GM21619 (cell line): ENCODE measurements around the gene MDM2.

ENCODE experiments used
- ATAC-seq: cut with Tn5 transposase; IDR thresholded peaks from one replicate; pipeline ENCODE4 v1.9.1; 2021; ENCODE audit not compliant: unreplicated experiment

The MDM2 gene

DNA sequence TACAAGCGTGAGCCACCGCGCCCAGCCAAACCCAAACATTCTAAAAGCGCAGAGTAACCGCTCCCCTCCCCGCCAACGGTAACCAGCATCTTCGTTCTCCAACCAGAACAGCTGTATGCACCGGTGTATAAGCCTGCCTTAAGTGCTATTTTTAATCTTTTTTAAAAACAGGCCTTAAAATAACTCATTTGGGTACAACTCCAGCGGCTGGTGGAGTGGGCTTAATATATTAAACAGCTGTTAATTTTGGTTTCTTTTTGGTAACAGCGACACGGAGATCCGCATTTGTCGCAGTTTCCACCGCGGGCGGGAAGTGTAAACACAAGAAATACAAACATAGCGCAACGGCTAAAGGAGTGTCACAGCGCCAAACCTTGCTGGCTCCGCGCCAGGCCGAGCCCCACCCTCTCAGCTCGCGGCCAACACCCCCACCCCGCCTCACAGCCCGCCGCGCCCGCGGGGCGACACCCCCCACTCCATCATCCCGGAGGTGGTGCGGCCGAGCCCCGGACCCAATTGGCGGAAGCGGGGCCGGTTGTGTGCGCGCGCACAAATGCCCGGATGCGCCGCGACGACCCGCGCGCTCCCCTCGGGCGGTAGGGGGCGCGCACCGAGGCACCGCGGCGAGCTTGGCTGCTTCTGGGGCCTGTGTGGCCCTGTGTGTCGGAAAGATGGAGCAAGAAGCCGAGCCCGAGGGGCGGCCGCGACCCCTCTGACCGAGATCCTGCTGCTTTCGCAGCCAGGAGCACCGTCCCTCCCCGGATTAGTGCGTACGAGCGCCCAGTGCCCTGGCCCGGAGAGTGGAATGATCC is at the start of gene MDM2:
TSS of gene MDM2 (plus strand) at position 602 of the 812 bp plus-strand sequence. CDS start 301 bp downstream, outside the sequence.
- peak; percentile 69 for ATAC-seq

DNA sequence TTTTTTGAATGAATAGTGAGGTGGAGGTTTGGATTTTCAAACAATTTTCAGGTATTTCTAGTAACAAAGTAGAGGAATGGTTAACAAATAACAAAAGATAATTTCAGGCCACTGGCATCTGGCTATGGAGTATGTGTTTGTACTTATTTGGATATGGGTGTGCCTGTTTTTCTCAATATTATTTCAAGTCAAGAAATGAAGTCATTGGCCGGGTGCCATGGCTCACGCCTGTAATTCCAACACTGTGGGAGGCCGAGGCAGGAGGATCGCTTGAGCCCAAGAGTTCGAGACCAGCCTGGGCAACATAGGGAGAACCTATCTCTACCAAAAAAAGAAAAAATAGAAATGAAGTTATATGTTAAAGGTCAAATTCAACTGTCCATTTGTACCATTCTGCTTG is 48.1 kb upstream of the MDM2 start:
- ATAC-seq: no peak

DNA sequence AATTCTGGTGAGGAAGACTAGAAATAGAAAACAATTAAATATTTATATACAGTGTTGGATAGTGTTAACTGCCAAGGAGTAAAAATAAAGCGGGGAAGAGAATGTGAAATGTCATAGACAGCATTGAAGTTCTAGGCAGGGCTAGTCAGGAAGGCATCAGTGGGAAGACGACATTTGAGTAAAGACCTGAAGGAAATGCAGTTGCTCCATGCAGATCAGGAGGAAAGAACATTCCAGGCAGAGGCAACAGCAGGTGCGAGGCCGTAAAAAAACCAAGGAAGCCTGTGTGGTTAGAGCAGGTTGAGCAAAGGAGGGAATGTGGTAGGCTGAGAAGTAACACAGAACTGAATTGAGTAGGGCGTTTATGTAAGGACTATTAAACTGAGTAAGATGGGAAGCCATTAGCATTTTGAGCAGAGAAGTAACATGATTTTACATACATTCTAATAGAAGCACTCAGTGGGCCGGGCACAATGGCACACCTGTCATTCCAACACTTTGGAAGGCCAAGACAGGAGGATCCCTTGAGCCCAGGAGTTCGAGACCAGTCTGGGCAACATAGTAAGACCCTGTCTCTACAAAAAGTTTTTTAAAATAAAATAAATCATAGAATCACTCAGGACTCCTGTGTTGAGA is 47.1 kb upstream of the MDM2 start:
- no peak for ATAC-seq

DNA sequence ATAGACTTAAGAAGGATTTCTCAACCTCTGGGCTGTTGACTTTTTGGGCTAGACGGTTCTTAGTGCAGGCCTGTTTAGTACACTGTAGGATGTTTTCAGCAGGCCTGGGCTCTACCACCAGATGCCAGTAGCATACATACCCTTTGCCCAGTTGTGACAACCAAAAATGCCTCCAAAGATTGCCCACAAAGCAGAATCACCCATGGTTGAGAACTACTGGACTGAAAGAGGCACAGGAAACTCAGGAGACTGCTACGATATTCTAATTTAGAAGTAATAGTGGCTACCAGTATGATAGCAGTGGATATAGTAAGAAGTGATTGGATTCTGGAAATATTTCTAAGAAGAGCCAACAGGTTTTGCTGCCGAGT is 46.5 kb upstream of the MDM2 start:
- ATAC-seq: no peak

DNA sequence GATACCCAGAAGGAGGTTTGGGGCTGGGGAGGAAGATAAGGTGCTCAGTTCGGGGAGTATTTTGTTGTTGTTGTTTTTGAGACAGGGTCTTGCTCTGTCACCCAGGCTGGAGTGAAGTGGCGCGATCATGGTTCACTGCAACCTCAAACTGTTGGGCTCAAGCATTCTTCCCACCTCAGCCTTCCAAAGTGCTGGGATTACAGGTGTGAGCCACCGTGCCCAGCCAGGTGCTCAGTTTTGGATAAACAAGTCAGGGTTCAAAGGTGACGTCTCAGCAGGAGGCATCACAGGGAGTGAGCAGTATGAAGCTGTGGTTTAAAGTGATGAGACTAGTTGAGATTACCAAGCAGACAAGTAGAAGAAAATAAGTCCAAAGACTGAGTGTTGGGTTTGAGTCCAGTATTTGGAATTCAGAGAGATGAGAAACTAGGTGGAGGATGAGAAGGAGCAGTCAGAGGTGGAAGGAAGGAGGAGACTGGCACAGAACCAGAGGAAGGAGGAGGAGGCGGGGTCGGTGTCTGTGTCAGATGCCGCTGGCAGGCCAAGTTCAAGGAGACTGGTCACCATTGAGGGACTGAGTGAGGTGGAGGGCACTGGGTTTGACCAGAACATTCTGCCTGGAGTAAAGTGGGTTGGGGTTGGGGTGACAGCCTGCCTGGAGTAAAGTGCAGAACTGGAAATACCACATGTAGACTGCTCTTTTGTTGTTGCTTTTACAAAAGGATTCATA is 45.9 kb upstream of the MDM2 start:
- no peak for ATAC-seq

DNA sequence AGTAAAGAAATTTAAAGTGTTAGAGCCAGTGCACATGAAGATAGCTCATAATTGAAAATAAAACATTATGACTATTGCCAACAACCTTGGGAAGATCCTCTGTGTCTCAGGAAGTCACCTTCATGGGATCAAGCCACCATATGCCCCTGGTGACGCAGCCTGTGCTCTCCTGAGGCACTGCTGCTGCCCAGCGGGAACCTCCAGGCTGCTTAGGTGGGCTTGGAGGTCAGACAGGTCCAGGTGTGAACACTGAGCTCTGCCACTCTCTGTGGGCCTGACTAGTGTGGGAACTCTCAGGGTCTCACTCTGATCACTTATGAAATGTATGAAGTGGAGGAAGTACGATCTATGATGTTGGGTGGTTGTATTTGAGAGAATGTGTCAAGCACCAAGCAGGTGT is 45.3 kb upstream of the MDM2 start:
- no peak for ATAC-seq

DNA sequence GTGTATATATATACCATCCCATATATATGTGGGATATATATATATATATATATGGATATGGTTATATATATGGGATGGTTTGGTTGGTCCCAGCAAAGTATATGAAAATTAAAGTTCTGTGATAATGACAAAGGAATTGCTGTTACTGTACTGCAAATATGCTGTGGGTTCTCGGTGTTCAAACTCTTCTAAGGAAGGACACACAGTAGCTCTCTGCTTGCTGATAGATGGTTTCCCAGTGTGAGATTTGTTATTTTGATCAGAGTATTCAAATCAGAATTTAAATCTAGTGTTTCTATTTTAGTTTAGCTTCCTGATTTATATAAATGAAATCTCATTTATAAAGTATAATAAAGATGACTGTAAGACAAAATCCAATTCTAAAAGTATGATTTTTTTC is 42.3 kb upstream of the MDM2 start:
- no peak for ATAC-seq

DNA sequence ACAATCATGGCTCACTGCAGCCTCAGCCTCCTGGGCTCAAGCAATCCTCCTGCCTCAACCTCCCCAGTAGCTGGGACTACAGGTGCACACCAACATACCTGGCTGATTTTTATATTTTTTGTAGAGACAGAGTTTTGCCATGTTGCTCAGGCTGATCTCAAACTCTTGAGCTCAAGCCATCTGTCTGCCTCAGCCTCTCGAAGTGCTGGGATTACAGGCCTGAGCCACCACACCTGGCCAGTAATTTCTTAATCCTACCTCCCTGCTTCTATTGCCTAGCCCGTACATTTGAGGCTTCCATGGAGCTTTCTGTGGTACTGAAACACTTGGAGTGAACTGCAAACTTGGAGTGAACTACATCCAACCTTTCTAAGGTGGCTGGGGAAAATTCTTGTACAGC is 41.3 kb upstream of the MDM2 start:
- ATAC-seq: no peak

DNA sequence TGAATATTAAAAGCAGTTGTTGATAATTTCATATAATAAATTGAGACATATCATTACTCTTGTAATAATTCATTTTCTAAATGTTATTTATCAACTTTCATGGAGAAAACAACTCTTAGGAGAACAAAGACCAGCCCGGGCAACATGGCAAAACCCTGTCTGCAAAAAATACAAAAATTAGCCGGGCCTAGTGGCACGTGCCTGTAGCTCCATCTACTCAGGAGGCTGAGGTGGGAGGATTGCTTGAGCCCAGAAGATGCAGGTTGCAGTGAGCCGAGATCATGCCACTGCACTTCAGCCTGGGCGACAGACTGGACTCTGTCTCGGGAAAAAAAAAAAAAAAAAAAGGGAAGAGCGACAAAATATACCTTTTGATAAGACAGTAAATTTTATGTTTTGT is 40.8 kb upstream of the MDM2 start:
- ATAC-seq: no peak

DNA sequence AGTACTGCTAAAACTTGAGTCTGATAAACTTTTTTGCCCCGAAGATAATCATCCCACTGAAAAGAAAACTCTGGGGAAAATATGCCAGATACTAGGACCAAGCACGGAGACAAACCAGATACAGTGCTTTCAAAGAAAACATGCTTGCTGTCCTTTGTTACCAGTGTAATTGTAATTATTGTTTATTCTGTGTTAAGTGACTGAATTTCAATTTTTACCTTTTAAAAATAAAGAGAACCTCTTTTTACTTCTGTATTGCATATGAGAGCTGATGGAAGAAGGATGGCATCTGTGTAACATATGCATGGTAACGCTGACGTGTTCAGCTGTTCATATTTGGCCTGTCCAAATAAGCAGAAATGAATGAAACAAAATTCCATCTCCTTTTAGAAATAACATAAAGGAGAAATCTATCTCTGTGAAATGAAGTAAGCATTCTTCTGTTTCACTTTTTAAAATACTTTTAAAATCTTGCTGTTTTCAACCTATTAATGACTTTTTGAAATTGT is 39.5 kb upstream of the MDM2 start:
- no peak for ATAC-seq

DNA sequence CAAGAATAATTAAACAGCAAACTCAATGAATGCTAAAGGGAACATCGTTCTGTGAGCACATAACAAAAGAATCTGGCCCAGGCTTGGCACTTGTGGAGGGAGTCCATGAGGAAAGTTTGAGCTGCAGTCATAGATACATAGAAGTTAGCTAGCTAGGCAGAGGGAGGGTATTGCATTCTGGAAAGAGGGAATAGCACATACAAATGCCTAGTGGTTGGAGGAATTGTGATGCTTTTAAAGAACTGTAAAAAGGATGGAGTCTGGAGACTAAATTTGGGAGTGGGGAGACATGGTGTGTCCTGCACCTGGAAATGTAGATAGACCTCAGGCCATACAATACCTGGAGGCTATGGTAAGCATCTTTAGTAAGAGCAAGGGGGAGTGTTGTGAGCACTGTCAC is 38.0 kb upstream of the MDM2 start:
- ATAC-seq: no peak

DNA sequence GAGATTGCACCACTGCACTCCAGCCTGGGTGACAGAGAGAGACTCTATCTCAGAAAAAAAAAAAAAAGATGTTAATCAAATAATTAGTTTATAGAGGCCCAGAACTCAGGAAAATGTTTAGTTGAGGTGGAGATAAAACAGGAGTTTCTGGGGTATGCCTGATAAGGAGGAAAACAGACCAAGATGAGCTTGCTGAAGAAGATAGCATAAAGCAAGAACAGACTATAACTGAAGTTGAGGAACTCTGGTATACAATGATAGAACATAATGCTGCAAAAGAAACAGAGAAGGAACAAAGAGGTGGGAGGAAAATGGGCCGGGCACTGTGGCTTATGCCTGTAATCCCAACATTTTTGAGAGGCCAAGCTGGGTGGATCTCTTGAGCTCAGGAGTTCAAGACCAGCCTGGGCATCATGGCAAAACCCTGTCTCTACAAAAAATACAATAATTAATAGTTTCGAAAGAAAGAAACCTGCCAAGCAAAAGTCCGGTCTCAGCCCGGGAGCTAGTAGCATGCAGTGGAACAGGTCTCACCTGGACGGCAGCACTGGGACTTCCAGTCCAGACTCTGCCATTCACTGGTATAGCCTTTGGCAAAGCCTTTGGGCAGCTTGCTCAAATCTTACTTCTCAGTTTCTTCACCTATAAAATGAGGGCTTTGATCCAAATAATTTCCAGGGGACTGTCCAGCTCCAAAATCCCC is 36.6 kb upstream of the MDM2 start:
- ATAC-seq: no peak

DNA sequence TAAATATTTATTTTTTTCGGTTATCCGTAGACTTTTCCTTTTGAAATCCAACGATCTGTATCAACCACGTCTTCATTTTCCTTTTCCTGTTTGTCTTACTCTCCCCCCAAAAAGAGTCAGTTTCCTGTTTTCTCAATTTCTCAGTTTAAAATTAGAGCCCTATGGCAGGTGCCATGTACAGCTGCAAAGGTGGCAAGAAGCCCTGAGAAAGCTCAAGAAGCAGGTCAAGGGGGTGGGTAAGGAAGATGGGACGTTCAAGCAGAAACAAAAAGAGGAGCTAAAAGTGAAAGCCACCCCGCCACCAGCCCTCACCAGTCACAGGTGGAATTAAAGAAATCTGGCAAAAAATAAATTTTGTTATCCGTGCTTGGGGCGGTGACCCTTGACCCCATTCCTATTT is 35.3 kb upstream of the MDM2 start:
- no peak for ATAC-seq

DNA sequence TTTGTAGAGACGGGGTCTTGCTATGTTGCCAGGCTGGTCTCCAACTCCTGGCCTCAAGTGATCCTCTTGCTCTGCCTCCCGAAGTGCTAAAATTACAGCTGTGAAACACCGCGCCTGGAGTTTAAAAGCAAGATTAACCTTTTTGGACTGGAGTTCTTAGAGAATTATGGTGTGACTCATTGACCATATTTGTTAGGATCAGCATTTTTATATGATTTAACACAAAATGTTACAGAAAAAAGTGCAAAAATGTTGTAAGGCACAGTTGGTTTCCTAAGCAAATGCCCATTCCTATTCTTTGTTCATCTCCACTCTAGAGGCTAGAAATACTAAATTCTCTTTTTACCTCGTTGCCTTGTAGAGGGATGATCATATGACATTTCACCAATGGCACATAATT is 34.4 kb upstream of the MDM2 start:
- ATAC-seq: no peak

DNA sequence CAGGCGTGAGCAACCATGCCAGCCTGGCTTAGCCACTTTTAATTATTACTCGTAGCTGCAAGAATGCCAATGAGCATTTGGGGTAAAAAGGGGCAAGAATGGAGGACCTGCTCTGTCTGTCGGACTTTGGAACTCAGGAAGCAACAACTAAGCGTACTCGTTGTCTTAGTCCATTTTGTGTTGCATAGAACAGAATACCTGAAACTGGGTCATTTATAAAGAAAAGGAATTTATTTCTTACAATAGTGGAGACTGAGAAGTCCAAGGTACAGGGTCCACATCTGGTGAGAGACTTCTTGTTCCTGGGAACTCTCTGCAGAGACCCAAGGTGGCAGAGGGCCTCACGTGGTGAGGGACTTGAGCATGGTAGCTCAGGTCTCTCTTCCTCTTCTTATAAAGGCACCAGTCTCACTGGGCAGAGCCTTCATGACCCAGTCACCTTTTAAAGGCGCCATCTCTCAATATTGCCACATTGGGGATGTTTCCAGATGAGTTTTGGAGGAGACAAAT is 32.8 kb upstream of the MDM2 start:
- no peak for ATAC-seq

DNA sequence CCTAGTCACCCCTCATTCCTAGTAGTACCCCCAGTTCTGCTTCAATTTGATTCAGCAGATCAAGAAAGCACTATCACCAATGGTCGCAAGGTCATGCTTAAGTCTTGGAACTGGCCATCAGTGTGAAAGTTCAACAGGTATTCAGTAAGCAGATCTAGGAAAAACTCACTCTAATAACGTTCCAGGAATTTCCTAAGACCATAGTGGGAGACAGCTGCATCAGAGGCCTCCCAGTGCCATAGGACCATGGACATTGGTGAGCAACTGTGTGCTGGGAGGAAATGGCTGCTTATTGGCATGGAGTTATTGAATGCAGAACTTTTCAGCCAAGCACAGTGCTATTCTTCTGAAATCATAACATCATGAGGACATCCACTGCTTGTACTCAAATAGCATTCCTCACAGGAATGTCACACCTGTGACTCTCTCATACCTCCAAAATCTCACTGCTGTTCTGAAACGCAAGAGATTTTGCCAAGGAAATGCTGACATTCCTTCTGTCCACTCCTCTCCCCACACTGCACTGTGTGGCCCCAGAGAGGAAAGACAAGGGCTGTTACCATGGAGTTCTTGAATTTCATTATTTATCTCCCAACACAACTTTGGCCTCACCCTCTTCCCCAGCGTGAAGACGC is 30.9 kb upstream of the MDM2 start:
- no peak for ATAC-seq

DNA sequence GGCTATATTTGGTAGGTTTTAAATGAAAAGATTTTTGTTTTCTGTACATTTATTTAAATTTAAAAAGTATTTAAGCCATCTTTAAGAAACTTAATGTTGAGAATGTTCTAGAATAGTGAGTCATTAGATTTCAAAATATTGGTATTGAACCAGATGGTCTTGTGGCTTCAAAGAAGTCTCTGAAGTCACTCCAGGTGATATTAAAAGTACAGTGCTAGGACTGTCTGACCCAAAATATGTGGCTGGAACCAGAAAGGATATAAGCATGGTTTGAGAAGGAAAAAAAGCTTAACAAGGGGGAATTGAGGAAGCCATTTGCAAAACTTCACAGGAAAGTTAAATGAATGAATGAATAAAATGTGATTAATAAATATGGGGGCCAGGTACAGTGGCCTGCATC is 28.7 kb upstream of the MDM2 start:
- ATAC-seq: no peak

DNA sequence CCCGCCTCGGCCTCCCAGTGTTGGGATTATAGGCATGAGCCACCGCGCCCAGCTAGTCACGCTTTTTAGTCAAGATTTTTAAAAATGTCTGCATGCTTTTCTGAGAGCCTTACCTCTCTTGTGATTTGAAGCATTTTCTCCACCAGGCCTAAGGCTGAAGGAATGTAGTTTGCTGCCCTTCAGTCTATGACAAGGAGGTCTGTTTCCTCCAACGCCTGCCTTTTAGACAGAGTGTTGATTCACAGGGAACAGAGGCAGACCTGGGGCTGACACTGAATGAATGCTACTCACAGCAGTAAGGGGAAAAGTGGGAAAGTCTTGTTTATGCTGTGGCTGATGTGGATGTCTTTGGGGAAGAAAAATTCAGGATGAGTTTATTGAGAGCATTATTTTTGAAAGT is 27.2 kb upstream of the MDM2 start:
- no peak for ATAC-seq

DNA sequence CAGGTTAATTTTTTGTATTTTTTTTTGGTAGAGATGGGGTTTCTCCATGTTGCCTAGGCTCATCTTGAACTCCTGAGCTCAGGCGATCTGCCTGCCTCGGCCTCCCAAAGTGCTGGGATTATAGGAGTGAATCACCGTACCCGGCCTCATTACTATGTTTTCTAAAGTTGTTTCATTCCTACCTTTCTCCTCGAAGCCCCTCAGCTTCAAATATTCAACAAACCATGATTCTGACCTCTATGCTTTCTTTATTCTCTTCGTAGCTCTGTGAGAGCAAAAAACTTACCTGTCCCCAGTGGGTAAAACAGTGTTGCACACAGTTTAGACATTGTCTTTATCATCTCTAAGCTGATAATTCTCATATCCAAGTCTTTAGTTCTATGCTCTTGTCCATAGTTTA is 26.2 kb upstream of the MDM2 start:
- no peak for ATAC-seq

DNA sequence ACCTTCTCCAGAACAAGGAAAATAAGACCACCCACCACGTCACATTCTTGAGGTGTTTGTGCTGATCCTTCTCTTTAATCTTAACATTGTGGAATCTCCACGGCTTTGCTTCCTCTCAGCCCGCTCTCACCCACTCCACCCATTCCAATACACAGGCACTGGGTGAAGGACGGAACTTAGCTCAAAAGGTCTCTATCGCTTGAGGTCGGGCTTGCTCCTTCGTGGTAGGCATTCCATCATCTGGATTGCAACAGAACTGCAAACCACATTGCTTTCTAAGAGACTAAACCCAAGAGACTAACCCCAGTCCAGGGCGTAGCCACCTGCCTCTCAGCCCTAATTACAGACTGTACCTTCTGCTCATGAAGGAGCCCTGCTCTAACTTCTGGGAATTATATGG is 24.0 kb upstream of the MDM2 start:
- ATAC-seq: no peak

DNA sequence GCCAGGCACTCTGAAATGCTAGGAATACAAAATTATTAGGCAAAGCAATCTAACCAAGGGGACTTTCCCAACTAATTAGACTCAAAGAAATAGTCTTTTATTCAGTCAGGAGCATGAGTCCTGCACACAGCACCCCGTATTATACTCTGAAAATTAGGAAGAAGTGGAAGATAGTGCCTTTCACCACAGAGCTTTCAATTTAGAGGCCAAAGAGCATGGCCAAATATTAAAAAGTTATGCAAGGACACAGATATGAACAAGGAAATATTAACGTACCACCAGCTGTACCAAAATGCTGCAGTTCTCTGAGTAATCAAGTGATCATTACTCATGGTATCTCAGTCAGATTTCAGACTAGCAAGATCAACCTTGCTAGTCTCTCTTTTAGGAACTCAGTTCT is 22.6 kb upstream of the MDM2 start:
- ATAC-seq: no peak
